NCI-H2171 treated with DMSO at 0.1 percent for 48 hours (cell line): ENCODE measurements around the gene TNFRSF12A.

Experiments used
- DNase-seq: peaks from one replicate; lab custom pipeline; 2025; lab: John Stamatoyannopoulos, UW

Gene TNFRSF12A

GRCh38 chr16:2986623-2987188 lies 33.5 kb upstream of the TNFRSF12A start:
- no peak for DNase-seq

- no peak for DNase-seq
Measured at GRCh38 chr16:2987286-2987685, 32.9 kb upstream of the TNFRSF12A start.

- DNase-seq, result peak; percentile 91
Measured at GRCh38 chr16:2987833-2988232, 32.3 kb upstream of the TNFRSF12A start.

GRCh38 chr16:2988590-2989099 lies 31.5 kb upstream of the TNFRSF12A start:
- DNase-seq, result peak; percentile 29

- DNase-seq, result no peak
Measured at GRCh38 chr16:2990891-2991290, 29.3 kb upstream of the TNFRSF12A start.

- DNase-seq, result no peak
Measured at GRCh38 chr16:2991566-2992261, 28.5 kb upstream of the TNFRSF12A start.

- DNase-seq, result no peak
Measured at GRCh38 chr16:2992383-2993081, 27.6 kb upstream of the TNFRSF12A start.

GRCh38 chr16:2996298-2996697 lies 23.9 kb upstream of the TNFRSF12A start:
- no peak for DNase-seq

GRCh38 chr16:2999929-3000328 lies 20.2 kb upstream of the TNFRSF12A start:
- DNase-seq, result no peak

GRCh38 chr16:3000540-3000939 lies 19.6 kb upstream of the TNFRSF12A start:
- DNase-seq, result no peak

- DNase-seq, result no peak
Measured at GRCh38 chr16:3001316-3001715, 18.9 kb upstream of the TNFRSF12A start.

GRCh38 chr16:3003582-3004270 lies 16.4 kb upstream of the TNFRSF12A start:
- peak; percentile 98 for DNase-seq

- peak; percentile 19 for DNase-seq
Measured at GRCh38 chr16:3004319-3004718, 15.8 kb upstream of the TNFRSF12A start.

GRCh38 chr16:3004781-3005284 lies 15.3 kb upstream of the TNFRSF12A start:
- peak; percentile 29 for DNase-seq

- DNase-seq, result no peak
Measured at GRCh38 chr16:3007059-3007956, 12.9 kb upstream of the TNFRSF12A start.

- DNase-seq, result no peak
Measured at GRCh38 chr16:3007957-3008689, 12.0 kb upstream of the TNFRSF12A start.

- no peak for DNase-seq
Measured at GRCh38 chr16:3008690-3009037, 11.5 kb upstream of the TNFRSF12A start.

GRCh38 chr16:3009568-3010390 lies 10.4 kb upstream of the TNFRSF12A start:
- no peak for DNase-seq

GRCh38 chr16:3010510-3010909 lies 9.7 kb upstream of the TNFRSF12A start:
- no peak for DNase-seq

GRCh38 chr16:3012246-3012645 lies 7.9 kb upstream of the TNFRSF12A start:
- peak; percentile 98 for DNase-seq
